ENCODE results near the gene ATP2B2. TPM values are rescaled to one million over a fixed set of nuclear protein-coding genes. Genes with fewer than 3 reads are reported as not detected.

Gene ATP2B2
- total RNA-seq, 4 donors from 2014 or later, result 0.86 to 2.2 (median 1.0) TPM; not detected in 1

DNA sequence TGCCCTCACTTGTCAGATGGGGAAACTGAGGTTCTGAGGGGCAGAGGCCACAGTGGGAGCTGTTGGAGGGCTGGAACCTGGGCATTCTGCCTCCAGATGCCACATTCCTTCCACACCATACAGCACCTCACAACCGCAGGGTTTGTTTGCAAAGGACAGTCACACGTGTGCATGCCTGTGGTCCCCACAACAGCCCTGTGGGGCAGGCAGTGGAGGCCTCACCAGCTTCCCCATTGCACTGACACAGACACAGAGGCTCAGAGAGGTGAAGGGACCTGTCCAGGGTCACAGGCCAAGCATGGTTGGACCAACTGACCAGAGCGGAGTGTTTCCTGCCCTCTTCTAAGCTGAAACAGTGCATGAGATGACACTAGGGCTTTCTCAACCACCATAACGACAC lies 109.3 kb downstream of the ATP2B2 start:
- Histone ChIP-seq H3K27ac (no peak overlapping the region), H3K36me3 (no peaks in the 10 kb centered on the region), H3K4me1 (peaks cover 11% of the 10 kb centered on the region), H3K27me3 (no peaks in the 10 kb centered on the region), H3K4me3 (no peak overlapping the region), H3K9me3 (no peaks in the 10 kb centered on the region)
- WGBS, result 53% methylated on average over 4 of the region's 4 CpGs
- TF ChIP-seq POLR2AphosphoS5 (IDR thresholded peaks at IDR 0.05) (no peak), POLR2A (IDR thresholded peaks at IDR 0.05) (no peak), EP300 (IDR thresholded peaks at IDR 0.05) (no peak)
- TF ChIP-seq, protein P1, sequence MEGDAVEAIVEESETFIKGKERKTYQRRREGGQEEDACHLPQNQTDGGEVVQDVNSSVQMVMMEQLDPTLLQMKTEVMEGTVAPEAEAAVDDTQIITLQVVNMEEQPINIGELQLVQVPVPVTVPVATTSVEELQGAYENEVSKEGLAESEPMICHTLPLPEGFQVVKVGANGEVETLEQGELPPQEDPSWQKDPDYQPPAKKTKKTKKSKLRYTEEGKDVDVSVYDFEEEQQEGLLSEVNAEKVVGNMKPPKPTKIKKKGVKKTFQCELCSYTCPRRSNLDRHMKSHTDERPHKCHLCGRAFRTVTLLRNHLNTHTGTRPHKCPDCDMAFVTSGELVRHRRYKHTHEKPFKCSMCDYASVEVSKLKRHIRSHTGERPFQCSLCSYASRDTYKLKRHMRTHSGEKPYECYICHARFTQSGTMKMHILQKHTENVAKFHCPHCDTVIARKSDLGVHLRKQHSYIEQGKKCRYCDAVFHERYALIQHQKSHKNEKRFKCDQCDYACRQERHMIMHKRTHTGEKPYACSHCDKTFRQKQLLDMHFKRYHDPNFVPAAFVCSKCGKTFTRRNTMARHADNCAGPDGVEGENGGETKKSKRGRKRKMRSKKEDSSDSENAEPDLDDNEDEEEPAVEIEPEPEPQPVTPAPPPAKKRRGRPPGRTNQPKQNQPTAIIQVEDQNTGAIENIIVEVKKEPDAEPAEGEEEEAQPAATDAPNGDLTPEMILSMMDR (IDR thresholded peaks at IDR 0.05), result no peak
- no peak for DNase-seq (ENCODE audit: low spot score in 2 of 2)

DNA sequence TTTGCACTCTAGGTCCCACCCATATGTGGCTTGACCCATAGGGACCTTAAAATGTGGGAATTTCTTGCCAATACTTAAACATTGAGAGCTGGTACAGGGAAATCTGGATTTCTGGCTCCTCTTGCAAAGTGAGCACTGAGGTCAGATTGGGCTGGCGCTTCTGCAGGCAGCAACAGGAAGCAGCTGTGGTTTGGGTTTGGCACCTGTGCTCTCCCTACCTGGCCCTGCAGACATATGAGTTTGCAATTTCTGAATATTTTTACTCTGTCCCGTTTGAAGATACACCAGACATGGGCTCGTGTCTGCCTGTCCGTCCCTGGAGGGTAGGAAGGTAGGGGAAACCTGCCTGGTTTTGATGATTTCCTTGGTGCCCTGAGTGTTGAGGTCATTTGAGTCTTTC lies 109.7 kb downstream of the ATP2B2 start:
- TF ChIP-seq POLR2A (IDR thresholded peaks at IDR 0.05) (no peak), POLR2AphosphoS5 (IDR thresholded peaks at IDR 0.05) (no peak), EP300 (IDR thresholded peaks at IDR 0.05) (no peak)
- TF ChIP-seq, protein P1 (IDR thresholded peaks at IDR 0.05), result no peak
- no peaks in the 10 kb centered on the region for H3K36me3 ChIP-seq
- no peak overlapping the region for H3K4me3 ChIP-seq
- H3K27me3 ChIP-seq, result no peaks in the 10 kb centered on the region
- no peak for DNase-seq (ENCODE audit: low spot score in 2 of 2)
- WGBS, result 30% methylated on average over 4 of the region's 4 CpGs
- peaks cover 11% of the 10 kb centered on the region for H3K4me1 ChIP-seq
- H3K27ac ChIP-seq, result no peak overlapping the region
- H3K9me3 ChIP-seq, result no peaks in the 10 kb centered on the region

GRCh38 chr3:10395196-10395595 lies 110.2 kb downstream of the ATP2B2 start:
- TF ChIP-seq EP300 (IDR thresholded peaks at IDR 0.05) (no peak), POLR2A (IDR thresholded peaks at IDR 0.05) (no peak), POLR2AphosphoS5 (IDR thresholded peaks at IDR 0.05) (no peak)
- TF ChIP-seq, protein P1 (IDR thresholded peaks at IDR 0.05), result no peak
- DNase-seq (ENCODE audit: low spot score in 2 of 2), result no peak
- WGBS, result 76% methylated on average over 7 of the region's 7 CpGs
- Histone ChIP-seq H3K27me3 (no peaks in the 10 kb centered on the region), H3K4me1 (peaks cover 11% of the 10 kb centered on the region), H3K27ac (no peak overlapping the region), H3K36me3 (no peaks in the 10 kb centered on the region), H3K9me3 (no peaks in the 10 kb centered on the region), H3K4me3 (no peak overlapping the region)

- Histone ChIP-seq H3K4me3 (no peak overlapping the region), H3K27me3 (no peaks in the 10 kb centered on the region)
- WGBS, result 95% methylated on average over 11 of the region's 15 CpGs
Measured at GRCh38 chr3:10394491-10395025, 110.8 kb downstream of the ATP2B2 start.

GRCh38 chr3:10393514-10393913 lies 111.9 kb downstream of the ATP2B2 start:
- peak in 1 of 2 donors; percentile 67 for DNase-seq (ENCODE audit: low spot score in 2 of 2)
- Histone ChIP-seq H3K27me3 (no peaks in the 10 kb centered on the region), H3K36me3 (no peaks in the 10 kb centered on the region), H3K4me1 (peaks cover 11% of the 10 kb centered on the region), H3K9me3 (peaks cover 4% of the 10 kb centered on the region), H3K4me3 (no peak overlapping the region), H3K27ac (no peak overlapping the region)
- 36% methylated on average over 2 of the region's 2 CpGs for WGBS
- no peak for TF ChIP-seq POLR2A (IDR thresholded peaks at IDR 0.05)
- TF ChIP-seq, protein P1 (IDR thresholded peaks at IDR 0.05), result no peak
- TF ChIP-seq POLR2AphosphoS5 (IDR thresholded peaks at IDR 0.05), result no peak
- no peak for TF ChIP-seq EP300 (IDR thresholded peaks at IDR 0.05)

More at GRCh38 chr3:10394491-10395025, 110.8 kb downstream of the ATP2B2 start:
- no peaks in the 10 kb centered on the region for H3K9me3 ChIP-seq
- no peak for TF ChIP-seq POLR2A (IDR thresholded peaks at IDR 0.05)
- TF ChIP-seq, protein P1 (IDR thresholded peaks at IDR 0.05), result no peak
- TF ChIP-seq EP300 (IDR thresholded peaks at IDR 0.05), result no peak
- no peak for TF ChIP-seq POLR2AphosphoS5 (IDR thresholded peaks at IDR 0.05)
- H3K27ac ChIP-seq, result no peak overlapping the region
- no peaks in the 10 kb centered on the region for H3K36me3 ChIP-seq
- H3K4me1 ChIP-seq, result peaks cover 11% of the 10 kb centered on the region
- no peak for DNase-seq (ENCODE audit: low spot score in 2 of 2)
